MV-4-11 (cell line): Measurements from ENCODE around the gene LIG4.
"Not testable (repeated sequence)": the region's sequence is repeated elsewhere in the genome, so short reads cannot be mapped to it uniquely, and the experiment has no call there.

Experiments
- DNase-seq: peaks from one replicate; lab custom pipeline; 2025; lab: John Stamatoyannopoulos, UW

The LIG4 gene

GRCh38 chr13:108215436-108215835 lies at the start of gene LIG4:
TSS of gene LIG4 (minus strand) at chr13:108215536. CDS start at chr13:108211268, 4,268 bp downstream.
- peak; percentile 85 for DNase-seq

- DNase-seq: no peak
Observed at GRCh38 chr13:108263621-108264355, 48.5 kb upstream of the LIG4 start.

- no peak for DNase-seq
Observed at GRCh38 chr13:108257248-108257647, 41.9 kb upstream of the LIG4 start.

DNA sequence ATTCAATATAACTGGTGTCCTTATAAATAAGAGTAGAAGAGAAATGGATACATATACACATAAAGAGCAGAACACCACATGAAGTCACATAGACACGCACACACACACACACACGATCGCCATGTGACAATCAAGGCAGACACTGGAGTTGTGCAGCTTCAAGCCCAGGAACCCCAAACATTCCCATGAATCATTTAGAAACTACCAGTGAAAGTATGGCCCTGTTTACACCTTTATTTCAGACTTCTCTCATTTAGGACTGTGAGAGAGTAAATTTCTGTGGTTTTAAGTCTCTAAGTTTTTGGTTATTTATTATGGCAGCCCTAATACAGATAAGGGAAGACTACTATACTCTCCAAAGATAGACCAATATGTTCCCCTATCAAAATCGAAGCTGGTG lies 33.8 kb upstream of the LIG4 start:
- DNase-seq: no peak

DNA sequence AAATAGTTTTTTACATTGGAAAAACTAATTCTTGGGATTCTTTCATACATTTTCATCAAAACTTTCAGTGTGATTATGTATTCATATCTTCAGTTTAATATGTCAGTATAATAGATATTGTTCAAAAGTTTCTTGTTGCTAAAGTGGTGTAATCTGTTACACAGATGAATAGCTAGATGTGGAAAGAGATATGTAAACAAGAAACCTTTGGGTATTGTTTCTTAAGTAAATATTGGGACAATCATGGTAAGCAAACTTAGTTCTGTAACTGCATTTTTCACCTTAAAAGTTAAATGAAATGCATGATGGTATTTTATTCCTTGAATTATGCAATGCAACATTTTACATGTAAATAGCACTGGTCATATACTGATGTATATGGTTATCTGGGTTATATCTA lies 15.0 kb upstream of the LIG4 start:
- no peak for DNase-seq

GRCh38 chr13:108227651-108228272 lies 12.4 kb upstream of the LIG4 start:
- DNase-seq: peak; percentile 37

DNA sequence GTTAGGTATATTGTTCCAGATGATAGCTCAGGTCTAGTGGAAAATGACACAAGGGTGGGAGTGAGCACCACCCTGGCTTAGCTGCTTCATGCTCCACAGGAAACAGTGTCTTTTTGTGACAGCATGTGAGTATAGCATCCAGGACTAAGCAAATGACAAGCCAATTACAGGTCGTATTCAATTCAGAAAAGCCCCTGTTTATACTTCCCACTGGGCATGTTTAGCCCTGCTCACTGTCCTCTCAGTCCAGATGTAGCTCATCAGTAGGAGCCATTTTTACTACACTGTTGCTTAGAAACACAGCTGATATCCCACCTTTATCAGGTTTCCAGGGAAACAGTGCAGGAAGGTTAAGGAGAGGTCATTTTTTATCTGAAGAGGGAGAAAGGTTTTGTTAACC lies 10.8 kb upstream of the LIG4 start:
- DNase-seq: no peak

DNA sequence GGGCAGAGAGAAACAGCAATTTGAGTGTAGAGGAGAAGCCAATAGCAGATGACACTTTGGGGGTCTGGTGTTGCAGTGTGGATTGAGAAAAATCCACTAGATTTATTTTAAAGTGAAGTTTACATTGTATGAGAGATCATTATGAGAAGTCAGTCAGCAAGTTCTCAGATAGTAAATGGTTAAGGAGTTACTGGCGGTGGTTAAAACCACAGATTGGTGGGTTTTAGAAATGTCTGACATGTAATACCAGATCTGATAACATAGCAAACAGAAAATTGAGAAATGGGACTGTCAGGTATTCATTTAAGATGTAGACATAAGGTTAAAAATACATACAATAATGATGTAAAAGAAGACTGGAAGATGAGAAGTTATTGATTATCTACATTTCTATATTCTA lies 10.1 kb upstream of the LIG4 start:
- peak; percentile 31 for DNase-seq

DNA sequence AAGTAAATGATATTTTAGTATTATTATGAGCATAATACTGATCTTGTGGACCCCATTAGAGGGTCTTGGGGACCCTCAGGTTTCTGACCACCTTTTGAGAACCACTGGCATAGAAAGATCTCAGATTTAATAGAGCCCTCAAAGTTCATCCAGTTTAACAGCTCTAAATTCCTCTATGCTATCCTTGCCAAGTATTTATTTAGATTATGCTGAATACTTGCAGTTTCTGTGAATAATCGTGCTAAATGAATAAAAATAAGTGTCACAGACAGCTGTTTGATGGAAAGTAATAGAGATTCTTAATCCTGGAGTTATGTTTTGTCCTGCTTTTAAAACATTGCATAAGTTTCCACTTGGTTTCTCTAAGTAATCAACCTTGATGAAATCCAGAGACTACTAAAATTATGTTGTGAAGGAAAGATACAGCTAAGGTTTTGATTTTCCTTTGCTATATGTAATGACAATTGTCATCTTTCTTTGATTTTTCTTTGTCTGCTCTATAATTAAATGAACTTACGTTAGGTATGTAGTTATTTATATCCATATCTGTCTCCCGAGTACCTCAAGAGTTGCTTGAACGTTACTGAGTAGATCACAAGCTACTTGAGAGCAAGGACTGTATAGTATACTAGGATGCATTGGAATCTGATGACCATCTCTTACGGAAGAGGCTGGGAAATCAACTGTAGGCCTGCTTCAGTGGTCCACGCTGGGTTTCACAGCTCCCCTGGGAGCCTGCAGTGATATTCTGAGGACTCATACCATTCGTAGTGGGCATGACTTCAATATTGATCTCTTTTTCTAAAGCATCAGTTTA lies 8.6 kb upstream of the LIG4 start:
- DNase-seq: no peak

- DNase-seq: no peak
Observed at GRCh38 chr13:108220041-108220440, 4.7 kb upstream of the LIG4 start.

- peak; percentile 86 for DNase-seq
Observed at GRCh38 chr13:108218044-108218974, 3.0 kb upstream of the LIG4 start, which contains the start of gene ABHD13. TSS of gene ABHD13 (plus strand) at chr13:108218392. CDS start at chr13:108229219, 10,827 bp downstream.

- DNase-seq: not testable (repeated sequence)
Observed at GRCh38 chr13:108217307-108218043, 2.1 kb upstream of the LIG4 start.

- DNase-seq: no peak
Observed at GRCh38 chr13:108214441-108215271, 680 bp downstream of the LIG4 start.

GRCh38 chr13:108213946-108214345 lies 1.4 kb downstream of the LIG4 start:
- no peak for DNase-seq

DNA sequence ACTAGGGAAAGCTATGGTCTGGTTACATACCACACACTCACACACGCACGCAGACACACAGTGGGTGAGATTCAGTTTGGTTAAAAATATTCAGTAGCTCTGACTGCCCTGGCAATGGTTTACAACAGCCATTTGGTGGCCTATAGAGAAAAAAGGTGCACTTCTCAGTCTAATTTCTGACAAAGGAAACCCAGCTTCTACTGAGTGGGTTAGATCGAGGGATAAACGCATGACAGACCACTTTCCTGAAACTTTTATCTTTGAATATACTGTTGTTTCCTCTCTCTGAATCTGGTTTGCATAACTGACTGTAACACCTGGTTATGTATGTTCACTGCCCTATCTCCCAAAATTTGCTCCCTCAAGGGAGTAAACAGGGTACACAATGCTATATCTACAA lies 2.5 kb downstream of the LIG4 start:
- no peak for DNase-seq

DNA sequence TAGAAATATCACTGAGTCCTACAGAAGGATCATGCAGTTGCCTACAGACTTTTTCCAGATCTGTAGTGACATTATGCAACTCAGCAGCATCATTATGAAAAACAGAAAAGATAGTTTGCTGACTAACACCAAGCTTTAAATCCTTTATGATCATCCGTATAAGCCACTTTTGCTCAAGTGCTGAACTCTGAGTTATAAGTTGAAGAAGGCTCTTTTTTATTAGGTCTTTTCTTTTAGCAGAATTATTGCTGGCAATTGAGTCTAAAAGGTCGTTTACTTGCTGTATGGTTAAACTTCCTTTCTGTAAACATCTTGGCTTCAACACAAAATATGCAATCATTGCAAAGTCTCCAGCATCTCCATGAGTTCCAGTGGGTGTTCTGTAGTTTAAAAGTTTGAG lies 4.8 kb downstream of the LIG4 start:
- no peak for DNase-seq

DNA sequence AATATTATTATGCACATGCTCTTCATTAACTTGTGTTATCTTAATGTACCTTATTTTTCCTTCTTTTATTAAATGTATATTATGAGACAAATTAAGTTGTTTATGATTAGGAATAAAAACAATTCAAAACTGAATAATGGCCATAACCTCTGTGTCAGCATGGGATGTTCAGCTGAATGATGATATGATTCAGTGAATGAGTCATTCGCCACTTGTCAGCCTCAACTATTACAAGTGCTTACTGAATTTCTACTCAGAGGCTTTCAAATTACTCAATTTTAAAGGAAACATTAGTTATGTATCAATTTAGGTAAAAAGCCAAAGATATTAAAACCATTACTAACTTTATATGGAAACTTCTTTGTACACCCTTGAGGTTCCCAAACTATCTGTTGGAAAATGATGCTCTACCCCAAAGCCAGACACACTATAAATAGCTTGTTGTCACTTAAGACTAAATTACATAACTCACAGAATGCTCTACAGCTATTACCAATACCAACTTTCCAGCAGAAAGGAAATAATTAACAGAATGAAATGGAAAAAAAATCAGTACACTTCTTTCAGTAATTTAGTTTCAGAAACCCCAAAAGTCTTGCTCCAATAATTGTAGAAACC lies 14.4 kb downstream of the LIG4 start:
- no peak for DNase-seq

DNA sequence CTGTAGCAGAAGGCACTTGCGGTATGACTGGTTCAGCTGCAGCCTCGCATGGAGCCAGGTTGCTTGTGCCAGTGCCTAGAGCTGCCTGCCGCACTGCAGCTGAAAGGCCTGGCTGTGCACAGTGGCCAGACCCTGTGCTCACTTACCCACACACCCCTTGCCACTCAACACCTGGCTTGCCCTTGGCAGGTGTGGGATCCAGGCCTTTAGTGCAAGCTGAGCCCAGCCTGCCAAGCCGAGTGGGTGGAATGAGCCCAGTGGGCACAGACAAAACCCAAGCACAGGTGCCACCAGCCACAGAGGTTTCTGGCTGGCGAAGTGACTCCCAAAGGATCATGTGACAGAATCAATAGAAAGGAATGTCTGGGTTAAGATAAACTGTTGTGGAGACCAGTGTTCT lies 19.5 kb downstream of the LIG4 start:
- DNase-seq: no peak

DNA sequence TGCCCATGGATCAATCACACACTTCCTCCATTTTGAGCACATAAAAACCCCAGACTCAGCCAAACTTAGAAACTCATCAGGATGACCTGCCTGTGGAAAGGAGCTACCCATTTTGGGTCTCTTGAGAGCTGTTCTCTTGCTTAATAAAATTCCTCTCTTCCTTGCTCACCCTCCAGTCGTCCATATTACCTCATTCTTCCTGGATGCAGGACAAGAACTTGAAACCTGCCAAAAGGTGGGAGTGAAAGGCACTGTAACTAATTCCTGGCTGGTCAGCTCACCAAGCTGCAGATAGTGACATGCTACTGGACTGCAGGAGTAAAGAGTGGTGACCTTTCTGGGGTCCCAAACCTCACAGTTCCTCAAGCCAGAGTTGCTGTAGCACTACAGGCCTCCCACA lies 20.2 kb downstream of the LIG4 start:
- DNase-seq: no peak
